LHCN-M2 (cell line): ENCODE measurements around the gene GRIP2. TPM values are rescaled to one million over a fixed set of nuclear protein-coding genes. Genes with fewer than 3 reads are reported as not detected.

Experiments
- DNase-seq: peaks from one replicate; pipeline ENCODE4 v3.0.0-alpha.2; 2012; ENCODE audit warnings: low read depth
- polyA plus RNA-seq: library from polyadenylated mRNA; unstranded; fragments of >200 nt; gene quantifications from one replicate; pipeline ENCODE4 v1.2.1, GENCODE V29; 2012; ENCODE audit warnings: missing spikeins
- total RNA-seq: library from RNA; depleted of rRNA; stranded (reverse); fragments of >200 nt; gene quantifications from 2 replicates; pipeline ENCODE4 v1.2.3, GENCODE V29; 2014; rRNA removed

GRIP2 gene
- total RNA-seq, result not detected in 2 replicates
- 0.01 TPM for polyA plus RNA-seq

DNA sequence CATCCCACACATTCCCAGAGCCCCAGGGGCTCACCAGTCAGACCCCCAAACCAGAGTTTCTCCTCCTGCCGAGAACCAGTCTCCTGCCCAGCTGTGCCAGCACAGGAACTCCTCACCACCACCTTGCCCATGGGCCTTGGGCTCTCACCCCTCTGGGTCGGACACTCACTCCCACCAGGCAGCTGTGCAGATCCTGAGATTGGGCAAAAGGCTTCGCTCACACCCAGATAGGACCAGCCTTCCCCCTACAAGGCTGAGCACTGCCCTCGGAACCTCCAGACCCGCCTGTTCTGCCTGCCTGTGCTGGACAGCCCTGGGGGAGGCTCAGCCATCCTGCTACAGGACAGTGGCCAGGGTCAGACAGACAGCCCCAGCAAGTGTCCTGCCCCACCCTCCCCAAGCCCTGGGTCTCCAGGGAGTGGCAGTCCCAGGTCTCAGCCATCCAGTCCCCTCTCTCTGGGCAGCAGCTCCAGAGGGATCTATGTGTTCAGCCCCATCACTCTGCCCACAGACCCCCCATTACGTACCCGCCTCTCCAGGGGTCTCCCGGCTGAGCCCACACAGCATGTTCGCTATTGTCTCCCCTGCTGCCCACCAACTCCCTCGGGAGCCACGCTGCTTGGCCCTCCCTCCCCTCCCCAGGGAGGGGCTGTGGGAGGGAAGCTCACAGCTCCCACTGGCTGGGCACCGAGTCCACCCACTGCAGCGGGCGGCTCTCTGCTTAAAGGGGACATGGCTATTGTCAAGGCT is at the start of gene GRIP2:
Gene GRIP2 (minus strand): TSS at position 601 of the 750 bp plus-strand sequence. CDS start 34 bp downstream, at position 567.
- no peak for DNase-seq

DNA sequence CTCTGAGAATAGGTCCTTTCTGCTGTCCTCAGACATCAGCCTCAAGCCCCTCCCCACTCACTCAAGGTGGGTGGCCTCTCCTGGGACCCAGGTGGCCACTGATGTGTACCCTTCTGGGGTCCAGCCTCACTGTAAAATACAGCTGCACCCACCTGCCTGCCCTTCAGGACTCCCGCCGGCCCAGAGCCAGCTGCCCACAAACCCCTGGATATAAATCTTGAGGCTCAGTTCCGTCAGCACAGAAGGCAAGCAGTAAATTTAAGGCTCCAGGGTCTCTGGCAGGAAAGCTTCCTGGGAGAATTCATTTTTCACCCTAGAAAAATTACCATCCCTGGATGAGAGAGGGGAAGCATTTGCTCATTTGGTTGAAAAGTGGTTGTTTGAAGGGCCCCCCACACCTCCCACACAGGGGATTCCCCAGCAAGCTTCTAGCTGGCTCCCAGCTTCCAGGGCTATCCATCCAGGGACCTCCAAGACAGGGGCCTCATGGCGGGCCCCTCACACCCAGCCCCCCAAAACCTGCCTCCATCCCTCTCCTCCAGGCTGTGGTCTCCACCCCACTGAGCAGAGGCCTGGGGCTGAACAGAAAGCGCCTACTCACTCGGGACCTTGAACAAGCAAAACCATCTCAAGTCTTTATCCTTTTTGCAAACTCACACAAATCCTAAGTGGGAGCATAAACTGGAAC is 48.4 kb upstream of the GRIP2 start:
- DNase-seq, result no peak

DNA sequence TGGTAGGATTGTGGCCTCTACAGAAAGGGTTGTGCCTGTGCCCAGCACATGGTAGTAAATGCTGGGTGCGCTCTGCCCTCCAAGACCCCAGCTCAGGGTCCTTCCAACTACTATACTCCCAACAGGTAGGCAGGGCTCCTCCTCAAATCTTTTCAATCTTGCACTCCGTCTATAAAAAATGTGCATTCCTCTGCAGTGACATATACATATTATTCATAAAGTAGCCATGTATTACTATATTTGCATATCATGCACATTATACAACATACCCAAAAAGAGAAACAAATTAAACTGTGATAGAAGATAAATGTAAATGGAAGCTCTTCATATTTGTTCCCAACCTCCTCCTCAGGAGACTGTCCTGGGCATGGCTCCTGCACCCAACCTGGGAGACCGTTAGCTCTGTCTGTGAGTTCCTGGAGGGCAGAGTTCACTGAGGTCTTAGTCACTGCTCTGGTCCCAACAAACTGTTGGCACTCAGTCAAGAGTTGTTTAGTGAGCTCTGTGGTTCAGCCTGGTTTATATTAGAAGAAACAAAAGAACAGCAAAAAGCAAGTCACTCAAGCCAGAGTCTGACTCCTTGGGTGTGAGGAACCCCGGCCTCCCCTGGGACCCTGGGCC is 47.7 kb upstream of the GRIP2 start:
- DNase-seq, result peak; percentile 57

DNA sequence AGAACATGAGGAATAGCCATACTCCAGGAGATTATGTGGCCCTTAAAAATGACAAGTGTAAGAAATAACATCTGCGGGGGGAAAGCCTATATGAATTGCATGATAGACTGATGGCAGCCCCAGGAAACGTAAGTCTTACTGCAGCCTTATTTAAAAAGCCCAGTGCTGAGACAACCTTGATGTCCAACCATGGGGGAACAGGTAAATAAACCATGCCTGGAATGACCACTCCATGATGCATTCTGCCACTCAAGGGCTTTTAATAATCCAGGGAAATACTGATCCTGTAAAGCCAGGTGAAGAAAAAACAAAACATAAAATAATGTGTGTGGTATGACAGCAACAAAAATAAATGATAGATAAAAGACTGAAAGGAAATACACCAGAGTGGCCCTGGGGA is 46.5 kb upstream of the GRIP2 start:
- DNase-seq, result no peak

DNA sequence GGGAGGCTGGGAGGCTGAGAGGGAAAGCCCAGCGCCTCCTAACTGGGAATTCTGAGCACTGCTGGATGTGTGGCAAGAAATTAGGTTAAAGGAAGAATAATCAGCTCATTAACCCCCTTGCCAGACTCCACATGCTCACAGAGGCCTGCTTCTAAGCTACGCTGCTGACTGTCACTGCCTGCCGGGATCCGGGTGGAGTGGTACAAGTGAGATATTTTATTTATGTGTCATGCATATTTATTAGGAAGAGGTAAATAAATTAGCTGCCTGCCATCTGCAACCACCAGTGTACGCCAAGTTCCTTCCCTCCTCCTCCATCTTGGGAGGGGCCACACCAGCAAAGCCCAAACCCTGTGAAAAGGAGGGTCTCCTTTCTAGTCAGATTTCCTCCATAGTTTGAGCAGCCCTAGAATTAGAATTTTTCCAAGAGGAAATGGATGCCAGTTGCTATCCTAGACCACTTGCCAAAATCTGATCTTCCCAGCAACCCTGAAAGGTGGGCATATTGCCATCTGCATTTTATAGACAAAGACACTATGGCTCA is 43.5 kb upstream of the GRIP2 start:
- DNase-seq, result no peak

DNA sequence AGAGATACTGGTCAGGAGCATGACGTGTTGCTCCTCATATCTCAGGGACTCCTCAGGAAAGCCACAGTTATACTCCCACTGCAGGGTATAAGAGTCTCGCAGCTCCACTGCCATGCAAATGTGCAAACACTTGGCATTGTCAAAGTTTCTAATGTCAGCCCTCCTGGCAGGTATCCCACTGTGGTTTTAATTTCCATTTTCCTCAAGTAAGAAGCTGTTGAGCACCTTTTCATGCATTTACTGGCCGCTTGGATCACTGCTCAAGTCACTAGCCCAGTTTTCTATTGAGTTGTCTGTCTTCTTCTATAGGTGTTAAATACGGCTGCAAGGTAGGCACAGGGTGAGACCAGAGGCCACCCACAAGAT is 41.9 kb upstream of the GRIP2 start:
- DNase-seq, result no peak

DNA sequence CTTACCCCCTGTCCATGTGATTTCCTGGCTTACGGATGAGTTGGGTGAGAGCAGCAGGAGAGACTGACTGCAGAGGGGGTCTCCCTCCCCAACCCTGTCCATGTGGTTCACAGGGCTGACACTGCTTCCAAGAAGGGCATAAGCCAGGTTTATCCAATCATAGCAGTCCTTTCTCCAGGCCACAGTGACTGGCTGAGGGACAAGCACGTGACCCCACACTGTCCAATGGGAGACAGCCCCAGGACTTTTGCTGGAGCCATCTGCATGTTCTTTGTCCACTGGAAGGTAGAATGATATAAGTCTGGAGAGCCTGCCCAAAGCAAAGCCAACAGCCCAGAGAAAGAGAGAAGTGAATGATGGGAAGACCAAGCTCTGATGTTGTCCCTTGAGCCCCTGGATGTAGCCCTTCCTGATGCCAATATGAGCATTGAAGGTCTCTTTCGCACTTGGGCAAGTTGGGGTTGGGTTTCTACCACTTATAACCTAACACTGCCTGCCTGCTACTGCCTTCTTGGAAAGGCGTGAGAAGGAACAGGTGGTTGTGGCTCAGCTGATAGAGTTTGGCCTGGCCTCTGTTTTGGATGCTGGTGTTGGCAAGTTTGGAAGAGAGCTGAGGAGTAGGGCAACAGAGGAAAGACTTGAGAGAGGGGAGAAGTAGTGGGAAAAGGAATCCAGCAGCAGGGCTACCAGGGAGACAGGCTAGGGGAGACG is 41.3 kb upstream of the GRIP2 start:
- no peak for DNase-seq

DNA sequence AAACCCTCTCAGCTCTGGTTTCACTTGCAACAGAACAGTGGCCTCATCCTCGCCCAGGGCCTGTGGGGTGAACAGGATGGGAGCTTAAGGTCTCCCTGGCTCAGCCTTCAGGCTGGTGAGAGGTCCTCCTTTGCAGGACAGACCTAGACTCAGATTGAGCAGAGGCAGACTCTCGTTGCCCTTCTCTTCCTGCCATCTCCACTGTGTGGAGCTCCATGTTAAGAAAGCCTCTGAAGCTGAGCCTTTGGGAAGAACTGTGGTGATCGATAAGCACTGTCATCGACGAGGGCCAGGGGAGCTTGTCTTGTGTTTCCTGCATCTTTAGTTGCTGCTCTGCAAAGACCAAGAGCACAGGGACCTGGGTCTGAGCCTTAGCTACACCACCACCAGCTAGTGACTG is 37.8 kb upstream of the GRIP2 start:
- DNase-seq, result no peak

DNA sequence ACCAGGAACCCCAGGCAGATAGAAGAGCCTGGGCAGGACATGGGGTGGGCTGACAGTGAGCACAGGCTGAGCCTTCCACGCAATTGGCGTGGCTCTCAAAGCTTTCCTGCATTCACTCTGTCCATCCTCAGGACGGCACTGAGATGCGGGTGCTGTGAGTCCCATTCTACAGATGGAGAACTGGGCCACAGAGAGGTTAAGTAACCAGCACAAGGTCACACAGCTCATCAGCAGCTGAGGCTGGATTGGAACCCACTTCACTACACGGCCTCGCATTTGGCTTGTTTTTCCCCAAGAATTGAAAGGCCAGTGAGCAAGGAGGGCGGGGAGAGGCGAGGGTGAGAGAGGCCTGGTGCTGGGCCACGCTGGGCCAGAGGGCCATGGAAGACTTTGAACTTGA is 36.0 kb upstream of the GRIP2 start:
- no peak for DNase-seq

DNA sequence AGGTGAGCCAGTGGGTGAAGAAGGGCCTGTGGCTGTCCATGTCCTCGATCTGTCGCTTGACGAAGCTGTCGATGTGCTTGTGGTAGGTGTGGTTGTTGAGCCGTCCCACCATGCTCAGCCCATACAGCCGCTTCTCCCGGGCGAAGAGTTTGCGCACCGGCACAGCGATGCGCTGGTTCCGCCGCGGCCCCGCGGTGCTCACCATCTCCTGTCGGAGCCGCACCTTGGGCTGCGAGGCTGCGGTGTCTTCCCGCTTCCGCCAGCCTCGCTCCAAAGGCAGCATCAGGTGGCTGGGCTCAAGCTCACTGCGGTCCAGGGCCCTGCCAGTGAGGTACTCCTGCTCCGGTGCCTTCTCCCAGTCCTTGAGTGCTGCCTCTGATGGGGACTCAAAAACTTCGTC is 34.0 kb upstream of the GRIP2 start:
- no peak for DNase-seq

DNA sequence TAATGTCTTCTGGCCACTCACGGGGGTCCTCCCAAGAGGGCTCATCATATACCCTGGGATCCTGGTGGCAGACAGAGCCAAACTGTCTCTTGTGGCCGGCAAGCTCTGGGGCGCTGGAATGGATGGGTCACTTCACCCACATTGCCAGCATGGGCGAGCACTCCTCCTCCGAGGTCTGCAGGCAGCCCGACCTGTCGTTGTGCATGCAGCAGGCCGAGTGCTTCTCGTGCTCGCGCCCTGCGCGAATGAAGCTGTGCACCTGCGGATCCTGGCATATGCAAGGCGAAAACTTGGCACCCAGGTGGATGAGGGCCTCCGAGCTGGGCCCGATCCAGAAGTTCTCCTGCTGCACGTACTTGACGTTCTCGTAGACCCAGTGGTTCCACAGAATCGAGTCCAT is 33.6 kb upstream of the GRIP2 start:
- no peak for DNase-seq

DNA sequence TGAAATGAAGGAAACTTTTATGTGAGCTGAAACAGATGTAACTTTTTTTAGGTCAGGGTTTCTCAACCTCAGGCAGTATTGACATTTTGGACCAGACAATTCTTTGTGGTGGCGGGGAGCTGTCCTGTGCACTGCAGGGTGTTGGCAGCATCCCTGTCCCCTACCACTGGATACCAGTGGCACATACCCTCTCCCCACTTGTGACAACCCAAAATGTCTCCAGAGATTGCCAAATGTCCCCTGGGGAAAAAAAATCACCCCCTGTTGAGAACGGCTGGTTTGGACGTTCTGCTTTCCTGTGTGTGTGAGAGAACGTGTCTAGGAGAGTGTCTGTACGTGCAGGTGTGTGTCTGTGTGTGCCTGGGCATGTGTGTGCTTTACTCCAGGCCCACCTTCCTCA is 30.7 kb upstream of the GRIP2 start:
- no peak for DNase-seq

DNA sequence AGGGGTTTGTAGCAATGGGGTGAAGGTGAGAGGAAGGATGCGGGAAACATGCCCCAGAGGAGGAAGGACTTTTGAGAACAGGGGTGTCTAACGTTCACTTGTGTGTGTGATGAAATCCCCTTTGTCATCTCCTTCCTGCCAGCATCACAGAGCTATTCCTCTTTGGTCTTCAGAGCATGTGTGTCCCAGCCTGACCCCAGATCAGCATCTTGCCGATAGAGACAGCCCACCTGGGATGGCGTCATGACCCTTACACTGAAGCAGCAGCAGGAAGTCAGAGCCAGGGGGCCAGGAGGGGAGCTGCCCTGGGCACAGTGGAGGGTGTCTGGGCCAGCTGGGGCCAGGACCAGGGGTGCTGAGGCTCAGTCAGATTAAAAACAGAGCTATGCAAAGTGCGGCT is 29.9 kb upstream of the GRIP2 start:
- DNase-seq, result no peak

DNA sequence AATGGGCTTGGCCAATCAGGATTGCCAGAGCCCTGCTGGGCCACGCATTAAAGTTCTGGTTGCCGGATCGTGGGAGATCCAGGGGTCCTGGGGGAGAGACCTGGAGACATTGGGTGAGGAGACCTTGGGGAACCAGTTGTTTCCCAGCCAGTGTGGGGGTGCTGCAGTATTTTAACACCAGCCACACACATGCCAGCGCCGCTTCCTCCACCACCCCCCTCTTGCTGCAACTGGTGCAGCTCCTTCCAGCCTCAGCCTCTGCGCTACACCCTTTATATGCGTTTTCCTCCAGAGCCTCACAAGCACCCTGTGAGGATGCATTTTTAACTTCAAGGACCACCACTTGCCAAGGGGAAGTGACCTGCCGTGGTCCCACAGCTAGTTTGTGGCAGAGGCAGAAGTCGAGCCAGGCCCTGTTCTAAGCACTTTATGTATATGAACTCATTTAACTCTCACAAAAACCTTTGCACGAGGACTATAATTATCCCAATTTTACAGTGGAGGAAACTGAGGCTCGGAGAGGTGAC is 29.4 kb upstream of the GRIP2 start:
- no peak for DNase-seq

DNA sequence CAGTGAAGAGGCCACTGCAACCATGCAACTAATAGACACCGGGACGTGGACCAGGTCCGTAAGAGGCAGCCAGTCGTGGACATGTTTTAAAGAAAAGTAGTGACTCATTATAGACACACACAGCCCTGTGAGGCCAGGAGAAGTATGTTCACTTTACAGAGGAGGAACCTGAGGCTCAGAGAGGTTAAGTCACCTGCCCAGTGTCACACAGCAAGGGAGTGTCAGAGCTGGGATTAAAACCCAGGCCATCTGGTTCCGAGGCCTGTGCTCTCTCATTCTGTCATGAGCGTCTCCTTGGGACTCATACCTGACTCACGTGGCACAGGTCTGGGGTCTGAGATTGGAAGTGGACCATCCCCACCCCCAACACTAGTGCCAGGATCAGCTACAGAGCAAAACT is 28.1 kb upstream of the GRIP2 start:
- DNase-seq, result no peak

DNA sequence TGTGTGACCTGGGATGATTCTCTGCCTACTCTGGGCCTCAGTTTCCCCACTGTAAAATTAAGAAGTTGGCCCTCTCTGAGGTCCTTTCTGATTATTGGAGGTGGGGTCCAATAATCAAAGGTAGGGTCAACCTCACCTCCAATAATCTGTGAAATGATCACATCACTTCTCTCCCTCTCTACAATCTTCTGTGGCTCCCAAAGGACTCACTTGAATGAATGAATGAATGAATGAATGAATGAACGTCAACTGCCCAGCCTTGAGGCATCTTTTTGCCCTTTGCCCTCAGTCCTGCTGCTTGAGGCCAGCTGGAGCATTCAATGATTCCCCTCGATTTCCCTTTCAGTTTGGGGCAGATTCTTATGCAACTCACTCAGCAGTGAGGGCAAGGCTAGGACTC is 26.7 kb upstream of the GRIP2 start:
- DNase-seq, result no peak

DNA sequence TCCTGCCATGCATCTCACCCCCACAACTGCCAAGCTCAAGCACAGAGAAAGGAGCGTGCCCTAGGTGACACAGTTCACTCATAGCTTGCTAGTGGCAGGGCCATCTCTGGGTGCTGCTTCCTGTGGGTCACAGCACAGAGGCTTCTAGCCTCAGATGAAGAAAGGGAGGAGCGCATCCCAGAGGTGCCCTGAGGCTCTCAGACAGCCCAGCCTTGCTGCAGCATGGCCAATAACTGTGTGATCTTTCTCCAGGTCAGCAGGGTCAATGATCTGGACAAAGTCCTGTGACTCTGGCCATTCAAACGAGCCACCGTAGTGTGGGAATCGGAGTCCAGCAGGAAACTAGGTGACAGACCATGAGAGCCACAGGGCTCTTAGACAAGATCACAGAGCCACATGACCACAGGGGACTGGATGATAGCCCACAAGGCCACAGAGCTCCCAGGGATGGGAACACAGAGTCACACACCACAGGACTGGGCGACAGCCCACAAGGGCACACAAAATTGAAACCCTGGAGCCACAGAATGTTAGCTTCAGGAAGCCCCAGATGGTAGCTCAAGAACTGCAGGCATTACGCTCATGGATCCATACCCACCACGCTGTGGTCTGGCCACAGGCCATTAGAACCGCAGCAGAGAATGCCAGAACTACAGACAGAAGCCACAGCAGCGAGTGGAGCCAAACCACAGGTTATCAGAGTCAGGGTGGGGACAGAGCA is 25.9 kb upstream of the GRIP2 start:
- peak; percentile 51 for DNase-seq

DNA sequence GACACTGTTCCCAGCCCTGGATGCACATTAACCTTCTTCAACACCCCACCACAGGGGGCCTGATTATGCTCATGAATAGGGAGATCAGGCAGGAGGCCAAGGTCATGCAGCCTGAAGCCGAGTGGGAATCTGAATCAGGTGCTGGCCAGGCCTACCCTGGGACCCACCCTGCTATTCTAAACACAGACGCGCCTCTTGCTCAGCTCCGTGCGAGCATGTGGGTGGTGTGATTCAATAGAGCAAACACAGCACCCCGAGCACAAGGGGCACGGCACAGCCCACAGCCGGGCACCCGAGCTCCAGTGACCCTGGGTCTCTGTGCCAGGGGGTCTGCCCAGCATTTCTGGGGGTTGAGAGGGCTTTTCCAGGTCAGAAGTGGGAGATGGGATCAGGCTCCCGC is 24.6 kb upstream of the GRIP2 start:
- no peak for DNase-seq

DNA sequence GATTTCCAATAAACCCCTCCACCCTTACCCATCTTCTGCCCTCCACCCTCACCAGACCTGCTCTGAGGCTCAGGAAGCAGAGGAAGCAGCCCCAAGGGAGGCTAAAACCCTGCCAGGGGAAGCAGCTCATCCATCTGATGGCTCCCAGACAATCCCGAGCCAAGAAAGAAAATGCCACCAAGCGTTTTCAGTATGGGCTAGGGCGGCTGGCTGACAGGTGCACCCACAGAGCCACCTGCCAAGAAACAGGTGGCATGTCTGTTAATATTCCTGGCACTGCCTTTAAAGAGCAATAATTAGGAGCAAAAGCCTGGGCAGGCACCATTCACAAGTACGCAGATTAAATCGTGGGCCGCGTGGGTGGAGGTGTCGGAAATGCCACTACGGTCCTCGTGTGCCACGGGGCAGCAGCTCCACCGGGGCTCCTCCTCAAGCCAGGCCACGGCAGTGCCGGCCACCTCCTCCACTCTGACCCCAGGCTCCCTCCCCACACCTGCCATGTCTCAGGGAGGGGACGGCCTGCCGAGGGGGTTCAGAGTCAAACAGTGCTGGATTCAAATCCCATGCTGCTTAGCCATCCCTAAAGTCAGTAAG is 23.9 kb upstream of the GRIP2 start:
- DNase-seq, result no peak

DNA sequence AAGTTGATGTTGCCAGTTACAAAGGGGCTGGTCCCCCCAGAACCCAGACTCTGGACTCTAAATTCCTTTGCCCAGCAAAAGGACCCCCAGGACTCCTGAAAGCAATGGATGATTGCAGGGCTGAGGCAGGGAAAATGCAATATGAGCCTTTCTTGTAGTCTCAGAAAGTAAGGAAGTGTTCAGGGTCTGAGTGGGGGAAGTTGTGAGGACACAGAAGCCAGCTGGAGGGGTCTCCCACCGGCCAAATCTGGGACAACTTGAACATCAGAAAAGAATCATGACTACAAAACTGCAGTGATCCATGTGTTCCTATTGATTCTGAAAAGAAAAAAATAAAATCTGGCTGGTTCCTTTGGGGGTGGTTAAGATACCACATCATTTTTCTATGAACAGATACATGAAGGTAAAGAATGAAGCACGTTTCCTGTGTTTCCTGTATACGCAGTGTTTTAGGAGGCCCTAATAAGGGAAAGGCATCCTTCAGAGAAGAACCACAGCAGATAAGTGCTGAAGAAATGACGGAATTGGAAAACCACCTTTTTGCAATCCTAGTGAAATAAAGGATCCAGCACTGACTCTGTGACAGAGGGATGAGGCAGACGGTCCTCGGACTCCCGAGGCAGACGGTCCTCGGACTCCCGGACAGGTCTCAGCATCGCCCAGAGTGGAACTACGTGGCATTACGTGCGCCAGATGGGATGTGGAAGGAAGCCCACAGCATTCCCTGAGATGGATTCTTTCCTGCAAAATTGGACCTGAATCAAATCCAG is 22.2 kb upstream of the GRIP2 start:
- no peak for DNase-seq
